ENCODE measurements around the gene CNNM3.

The CNNM3 gene

GRCh38 chr2:96828874-96829273 is 12.8 kb downstream of the CNNM3 start:
- Histone ChIP-seq H3K36me3 (replicated peaks in 1 of 2; ENCODE audit: control insufficient read depth in 2 of 2, insufficient read depth in 2 of 2, low read length in 2 of 2) (peaks cover 46 to 96% of the 10 kb centered on the region in 2 donors), H4K8ac (ENCODE audit: low read depth, low read length) (no peak overlapping the region), H3K79me1 (ENCODE audit: low read depth, low read length) (peaks cover 5% of the 10 kb centered on the region), H3K27ac (replicated peaks; ENCODE audit: low read length) (no peak overlapping the region), H3K4me1 (ENCODE audit: control insufficient read depth in 2 of 2, insufficient read depth in 1 of 2, low read depth in 1 of 2, low read length in 2 of 2) (peaks cover 4 to 16% of the 10 kb centered on the region in 2 donors), H4K91ac (ENCODE audit: low read depth, low read length, poor library complexity) (no peak overlapping the region), H2AK5ac (ENCODE audit: low read depth, low read length) (no peak overlapping the region), H3K18ac (ENCODE audit: low read length) (no peak overlapping the region), H3K4ac (ENCODE audit: low read length) (no peak overlapping the region), H2AFZ (ENCODE audit: low read length) (no peak overlapping the region), H3K27me3 (ENCODE audit: control insufficient read depth in 3 of 3, insufficient read depth in 3 of 3, low read depth in 1 of 3, low read length in 3 of 3) (no peaks in the 10 kb centered on the region), H2BK15ac (ENCODE audit: low read length) (no peak overlapping the region), H3K23ac (ENCODE audit: low read depth, low read length, poor library complexity) (no peak overlapping the region), H2BK5ac (ENCODE audit: low read length) (no peak overlapping the region), H3K14ac (ENCODE audit: low read length) (no peak overlapping the region), H3K4me2 (ENCODE audit: insufficient read depth, low read length, poor library complexity, severe bottlenecking) (no peak overlapping the region), H2BK120ac (ENCODE audit: low read depth, low read length) (no peak overlapping the region), H3K9me3 (replicated peaks in 1 of 2; ENCODE audit: control insufficient read depth in 2 of 2, insufficient read depth in 1 of 2, low read depth in 1 of 2, low read length in 2 of 2) (no peaks in the 10 kb centered on the region), H3K9ac (ENCODE audit: low read depth, low read length, poor library complexity) (no peak overlapping the region), H3K4me3 (ENCODE audit: low read length in 2 of 2) (peak overlapping the region in 1 of 2 donors; percentile 13), H2BK12ac (ENCODE audit: low read length) (no peak overlapping the region)
- WGBS, 2 donors (ENCODE audit: extremely low coverage in 2 of 2, insufficient read length in 2 of 2, insufficient replicate concordance in 1 of 2): no CpG with 5 or more reads among the region's 13 CpGs
- no peak for DNase-seq (ENCODE audit: low spot score)

DNA sequence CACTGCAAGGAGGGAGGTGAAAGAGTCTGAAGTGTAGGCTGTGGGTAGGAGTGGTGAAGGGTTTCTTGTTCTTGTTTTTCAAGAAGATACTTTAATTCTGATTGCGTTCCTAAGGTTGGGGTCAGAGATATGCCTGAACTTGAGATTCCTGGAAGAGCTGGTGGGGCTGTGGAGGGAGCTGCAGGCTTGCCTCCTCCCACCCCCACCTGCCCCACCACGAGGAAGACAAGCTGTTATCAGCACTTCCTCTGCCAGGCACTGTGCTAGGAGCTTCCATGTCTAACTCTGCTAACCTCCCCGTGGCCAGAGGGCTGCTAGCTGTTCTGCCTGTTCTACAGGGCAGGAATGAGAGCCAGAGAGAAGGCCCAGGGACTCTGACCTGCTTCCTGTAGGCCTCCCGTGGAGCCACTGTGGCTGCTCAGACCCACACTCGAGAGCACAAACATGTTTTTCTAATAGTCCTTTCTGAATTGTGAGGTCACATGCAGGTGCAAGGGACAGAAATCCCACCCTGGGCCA is 14.0 kb downstream of the CNNM3 start:
- Histone ChIP-seq H4K8ac (ENCODE audit: low read depth, low read length) (no peak overlapping the region), H3K27ac (replicated peaks; ENCODE audit: low read length) (no peak overlapping the region), H3K14ac (ENCODE audit: low read length) (no peak overlapping the region), H3K18ac (ENCODE audit: low read length) (no peak overlapping the region), H3K23ac (ENCODE audit: low read depth, low read length, poor library complexity) (no peak overlapping the region), H3K27me3 (ENCODE audit: control insufficient read depth in 3 of 3, insufficient read depth in 3 of 3, low read depth in 1 of 3, low read length in 3 of 3) (no peaks in the 10 kb centered on the region), H2BK120ac (ENCODE audit: low read depth, low read length) (no peak overlapping the region), H3K4me3 (ENCODE audit: low read length in 2 of 2) (no peak overlapping the region), H3K4me2 (ENCODE audit: insufficient read depth, low read length, poor library complexity, severe bottlenecking) (no peak overlapping the region), H3K9ac (ENCODE audit: low read depth, low read length, poor library complexity) (no peak overlapping the region), H3K79me1 (ENCODE audit: low read depth, low read length) (peaks cover 2% of the 10 kb centered on the region), H2BK15ac (ENCODE audit: low read length) (no peak overlapping the region), H2AK5ac (ENCODE audit: low read depth, low read length) (no peak overlapping the region), H2AFZ (ENCODE audit: low read length) (no peak overlapping the region), H3K36me3 (replicated peaks in 1 of 2; ENCODE audit: control insufficient read depth in 2 of 2, insufficient read depth in 2 of 2, low read length in 2 of 2) (peaks cover 43 to 96% of the 10 kb centered on the region in 2 donors), H2BK5ac (ENCODE audit: low read length) (no peak overlapping the region), H3K9me3 (replicated peaks in 1 of 2; ENCODE audit: control insufficient read depth in 2 of 2, insufficient read depth in 1 of 2, low read depth in 1 of 2, low read length in 2 of 2) (no peaks in the 10 kb centered on the region), H3K4me1 (ENCODE audit: control insufficient read depth in 2 of 2, insufficient read depth in 1 of 2, low read depth in 1 of 2, low read length in 2 of 2) (peaks cover 4 to 16% of the 10 kb centered on the region in 2 donors), H3K4ac (ENCODE audit: low read length) (no peak overlapping the region), H4K91ac (ENCODE audit: low read depth, low read length, poor library complexity) (no peak overlapping the region), H2BK12ac (ENCODE audit: low read length) (no peak overlapping the region)
- WGBS, 2 donors (ENCODE audit: extremely low coverage in 2 of 2, insufficient read length in 2 of 2, insufficient replicate concordance in 1 of 2): no CpG with 5 or more reads among the region's 5 CpGs
- DNase-seq (ENCODE audit: low spot score): no peak

DNA sequence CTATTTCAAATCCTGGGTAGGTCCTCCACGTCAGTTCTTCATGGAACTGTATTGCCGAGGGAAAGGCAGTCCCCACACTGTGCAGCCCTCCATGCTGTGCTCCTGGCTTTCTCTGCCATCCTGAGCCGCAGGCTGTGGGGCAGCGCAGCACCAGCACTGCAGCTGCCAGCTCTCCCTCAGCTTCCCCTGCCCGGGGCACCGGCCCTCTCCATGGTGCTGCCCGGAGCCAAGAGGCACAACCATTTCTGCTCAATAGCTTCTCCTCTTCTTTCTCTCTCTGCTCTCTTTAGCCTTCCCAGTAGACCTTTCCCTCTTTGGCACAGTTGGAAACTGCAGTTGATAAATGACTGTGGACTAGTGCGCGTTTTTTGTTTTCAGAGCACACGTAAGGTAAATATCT is 15.6 kb downstream of the CNNM3 start:
- no CpG with 5 or more reads among the region's 10 CpGs for WGBS, 2 donors (ENCODE audit: extremely low coverage in 2 of 2, insufficient read length in 2 of 2, insufficient replicate concordance in 1 of 2)
- Histone ChIP-seq H3K27ac (replicated peaks; ENCODE audit: low read length) (peak overlapping the region; percentile 82), H3K36me3 (replicated peaks in 1 of 2; ENCODE audit: control insufficient read depth in 2 of 2, insufficient read depth in 2 of 2, low read length in 2 of 2) (peaks cover 35 to 89% of the 10 kb centered on the region in 2 donors), H3K18ac (ENCODE audit: low read length) (no peak overlapping the region), H3K79me1 (ENCODE audit: low read depth, low read length) (no peaks in the 10 kb centered on the region), H2BK120ac (ENCODE audit: low read depth, low read length) (no peak overlapping the region), H2AFZ (ENCODE audit: low read length) (no peak overlapping the region), H2BK15ac (ENCODE audit: low read length) (peak overlapping the region; percentile 35), H3K23ac (ENCODE audit: low read depth, low read length, poor library complexity) (no peak overlapping the region), H3K9ac (ENCODE audit: low read depth, low read length, poor library complexity) (no peak overlapping the region), H3K9me3 (replicated peaks in 1 of 2; ENCODE audit: control insufficient read depth in 2 of 2, insufficient read depth in 1 of 2, low read depth in 1 of 2, low read length in 2 of 2) (no peaks in the 10 kb centered on the region), H3K14ac (ENCODE audit: low read length) (no peak overlapping the region), H2AK5ac (ENCODE audit: low read depth, low read length) (peak overlapping the region; percentile 42), H3K4me1 (ENCODE audit: control insufficient read depth in 2 of 2, insufficient read depth in 1 of 2, low read depth in 1 of 2, low read length in 2 of 2) (peaks cover 4 to 16% of the 10 kb centered on the region in 2 donors), H3K4me2 (ENCODE audit: insufficient read depth, low read length, poor library complexity, severe bottlenecking) (no peak overlapping the region), H4K91ac (ENCODE audit: low read depth, low read length, poor library complexity) (no peak overlapping the region), H3K4ac (ENCODE audit: low read length) (no peak overlapping the region), H2BK5ac (ENCODE audit: low read length) (peak overlapping the region; percentile 30), H4K8ac (ENCODE audit: low read depth, low read length) (no peak overlapping the region), H3K27me3 (ENCODE audit: control insufficient read depth in 3 of 3, insufficient read depth in 3 of 3, low read depth in 1 of 3, low read length in 3 of 3) (no peaks in the 10 kb centered on the region), H2BK12ac (ENCODE audit: low read length) (no peak overlapping the region), H3K4me3 (ENCODE audit: low read length in 2 of 2) (no peak overlapping the region)
- no peak for DNase-seq (ENCODE audit: low spot score)

DNA sequence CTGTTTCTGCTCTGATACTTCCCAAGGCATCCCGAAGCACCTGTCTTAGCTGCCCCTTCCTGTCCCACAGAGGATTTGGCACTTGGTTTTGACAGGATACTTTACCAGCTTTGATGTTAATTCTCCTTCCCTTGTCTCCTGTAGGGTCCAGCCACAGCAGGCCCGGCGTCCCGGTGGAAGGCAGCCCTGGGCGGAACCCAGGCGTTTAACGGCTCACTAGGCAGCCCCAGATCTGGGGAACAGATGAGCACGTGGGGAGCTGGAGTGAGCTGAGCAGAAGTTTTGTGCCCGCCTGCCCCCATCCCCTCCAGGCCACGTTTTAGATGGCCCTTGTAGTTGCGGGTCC is 16.3 kb downstream of the CNNM3 start:
- Histone ChIP-seq H3K4ac (ENCODE audit: low read length) (no peak overlapping the region), H3K27ac (replicated peaks; ENCODE audit: low read length) (peak overlapping the region; percentile 82)
- DNase-seq (ENCODE audit: low spot score): no peak

More for the DNA sequence above, 16.3 kb downstream of the CNNM3 start:
- Histone ChIP-seq H3K27me3 (ENCODE audit: control insufficient read depth in 3 of 3, insufficient read depth in 3 of 3, low read depth in 1 of 3, low read length in 3 of 3) (no peaks in the 10 kb centered on the region), H2AFZ (ENCODE audit: low read length) (no peak overlapping the region), H2BK15ac (ENCODE audit: low read length) (peak overlapping the region; percentile 35), H3K23ac (ENCODE audit: low read depth, low read length, poor library complexity) (no peak overlapping the region), H2BK12ac (ENCODE audit: low read length) (no peak overlapping the region), H2BK5ac (ENCODE audit: low read length) (peak overlapping the region; percentile 30), H3K4me1 (ENCODE audit: control insufficient read depth in 2 of 2, insufficient read depth in 1 of 2, low read depth in 1 of 2, low read length in 2 of 2) (peaks cover 4 to 16% of the 10 kb centered on the region in 2 donors), H3K4me2 (ENCODE audit: insufficient read depth, low read length, poor library complexity, severe bottlenecking) (no peak overlapping the region), H3K4me3 (ENCODE audit: low read length in 2 of 2) (no peak overlapping the region), H3K79me1 (ENCODE audit: low read depth, low read length) (no peaks in the 10 kb centered on the region), H3K14ac (ENCODE audit: low read length) (no peak overlapping the region), H3K9me3 (replicated peaks in 1 of 2; ENCODE audit: control insufficient read depth in 2 of 2, insufficient read depth in 1 of 2, low read depth in 1 of 2, low read length in 2 of 2) (no peaks in the 10 kb centered on the region), H3K18ac (ENCODE audit: low read length) (peak overlapping the region; percentile 88), H3K36me3 (replicated peaks in 1 of 2; ENCODE audit: control insufficient read depth in 2 of 2, insufficient read depth in 2 of 2, low read length in 2 of 2) (peaks cover 33 to 90% of the 10 kb centered on the region in 2 donors), H2BK120ac (ENCODE audit: low read depth, low read length) (no peak overlapping the region), H2AK5ac (ENCODE audit: low read depth, low read length) (peak overlapping the region; percentile 42), H4K91ac (ENCODE audit: low read depth, low read length, poor library complexity) (no peak overlapping the region), H4K8ac (ENCODE audit: low read depth, low read length) (no peak overlapping the region), H3K9ac (ENCODE audit: low read depth, low read length, poor library complexity) (peak overlapping the region; percentile 15)
- no CpG with 5 or more reads among the region's 11 CpGs for whole genome bisulfite sequencing, 2 donors (ENCODE audit: extremely low coverage in 2 of 2, insufficient read length in 2 of 2, insufficient replicate concordance in 1 of 2)
